Activated B cell treated with CpG ODN at 0.5 μM for 24 hours (primary cell): Measurements from ENCODE around the gene PRR36. TPM values are rescaled to one million over a fixed set of nuclear protein-coding genes. Genes with fewer than 3 reads are reported as not detected.

Experiments
- ATAC-seq: fragments of 200-7000 bp; cut with Tn5 transposase; one replicate; pipeline ENCODE4 v1.10.0; 2021; ENCODE audit warnings: low read depth, mild to moderate bottlenecking, moderate library complexity
- CTCF ChIA-PET: fragments of 350-600 bp; sonication (Branson Sonifier 250); formaldehyde crosslinking; loops from one replicate; lab custom pipeline; 2021; ENCODE audit warnings: antibody characterized with exemption; lab: Charles Lee
- POLR2A ChIA-PET: fragments of 350-600 bp; sonication (Branson Sonifier 250); formaldehyde crosslinking; loops from one replicate; lab custom pipeline; 2021; ENCODE audit warnings: antibody characterized with exemption; lab: Charles Lee
- DNase-seq: peaks from one replicate; pipeline ENCODE4 v3.0.0; 2022
- H3K27ac Mint-ChIP-seq: one replicate; pipeline ENCODE4 v1.8.0; 2020; ENCODE audit warnings: mixed read lengths
- H3K27me3 Mint-ChIP-seq: one replicate; pipeline ENCODE4 v1.8.0; 2021; ENCODE audit warnings: mixed read lengths
- H3K36me3 Mint-ChIP-seq: one replicate; pipeline ENCODE4 v1.8.0; 2021; ENCODE audit warnings: low read depth, mixed read lengths
- H3K4me1 Mint-ChIP-seq: one replicate; pipeline ENCODE4 v1.8.0; 2021; ENCODE audit warnings: mixed read lengths
- H3K4me3 Mint-ChIP-seq: one replicate; pipeline ENCODE4 v1.8.0; 2020; ENCODE audit warnings: mild to moderate bottlenecking, mixed read lengths
- H3K9me3 Mint-ChIP-seq: one replicate; pipeline ENCODE4 v1.8.0; 2020; ENCODE audit warnings: mixed read lengths
- intact Hi-C: fragments of 100-400 bp; cut with micrococcal nuclease; formaldehyde crosslinking; loops from one replicate; pipeline ENCODE4 v1.15.1; 2024
- total RNA-seq: library from RNA; stranded (reverse); gene quantifications from 2 replicates; pipeline ENCODE4 v1.2.3, GENCODE V29; 2022
- TF ChIP-seq, protein P1 (sequence below): fragments of 200-600 bp; IDR thresholded peaks from one replicate; pipeline ENCODE4 v1.8.0; 2022; ENCODE audit warnings: antibody characterized with exemption, mild to moderate bottlenecking

Gene PRR36
- total RNA-seq, 1 donor from 2014 or later, result not detected

DNA sequence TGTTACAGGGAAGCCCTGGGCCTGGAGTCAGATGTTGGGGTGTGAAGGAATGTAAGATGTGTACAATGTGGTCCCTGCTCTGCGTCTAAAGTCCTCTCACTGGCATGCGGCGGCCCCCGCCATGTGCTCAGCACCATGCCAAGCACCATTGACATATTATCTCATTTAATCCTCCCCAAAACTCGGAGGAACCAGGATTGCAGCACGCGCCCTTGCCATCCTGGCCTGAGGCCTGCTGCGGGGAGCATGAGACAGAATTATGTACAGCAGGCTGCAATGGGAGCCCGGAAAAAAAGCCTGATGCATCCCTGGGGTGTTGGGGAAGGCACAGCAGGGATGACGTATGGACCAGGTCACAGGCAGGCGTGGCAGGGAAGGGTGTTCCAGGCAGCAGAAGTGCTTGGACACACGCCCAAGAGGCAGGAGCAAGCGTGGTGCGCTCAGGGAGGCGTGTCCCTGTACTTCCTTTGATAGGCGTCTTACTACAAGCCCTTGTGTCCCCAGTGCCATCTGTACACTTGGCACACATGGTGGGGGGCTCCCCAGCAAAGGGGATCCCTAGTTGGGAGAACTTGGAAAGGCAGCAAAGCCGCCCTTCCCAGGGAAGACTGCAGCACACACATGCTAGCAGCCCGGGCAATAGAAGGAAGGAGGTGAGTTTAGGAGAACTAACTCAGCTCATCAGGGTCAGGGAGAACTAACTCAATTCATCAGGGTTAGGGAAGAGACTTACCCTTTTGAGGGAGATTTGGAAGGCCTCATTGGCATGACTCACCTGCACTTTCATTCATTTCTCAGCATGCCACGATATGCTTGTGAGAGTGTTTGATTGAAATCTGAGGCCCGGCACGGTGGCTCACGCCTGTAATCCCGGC lies 40.7 kb downstream of the PRR36 start:
- ChIA-PET CTCF (no interaction called here), POLR2A (interaction anchor here (0.6 kb wide), 1 partner anchor 481 kb away, joined by 6 read pairs; no protein-coding TSS in a partner anchor)
- intact Hi-C loops, result no loop called here
- Mint-ChIP-seq H3K27ac (no peak overlapping the region), H3K4me1 (peaks cover 23% of the 10 kb centered on the region), H3K36me3 (no peaks in the 10 kb centered on the region), H3K9me3 (no peaks in the 10 kb centered on the region), H3K4me3 (no peak overlapping the region), H3K27me3 (no peaks in the 10 kb centered on the region)
- TF ChIP-seq, protein P1, sequence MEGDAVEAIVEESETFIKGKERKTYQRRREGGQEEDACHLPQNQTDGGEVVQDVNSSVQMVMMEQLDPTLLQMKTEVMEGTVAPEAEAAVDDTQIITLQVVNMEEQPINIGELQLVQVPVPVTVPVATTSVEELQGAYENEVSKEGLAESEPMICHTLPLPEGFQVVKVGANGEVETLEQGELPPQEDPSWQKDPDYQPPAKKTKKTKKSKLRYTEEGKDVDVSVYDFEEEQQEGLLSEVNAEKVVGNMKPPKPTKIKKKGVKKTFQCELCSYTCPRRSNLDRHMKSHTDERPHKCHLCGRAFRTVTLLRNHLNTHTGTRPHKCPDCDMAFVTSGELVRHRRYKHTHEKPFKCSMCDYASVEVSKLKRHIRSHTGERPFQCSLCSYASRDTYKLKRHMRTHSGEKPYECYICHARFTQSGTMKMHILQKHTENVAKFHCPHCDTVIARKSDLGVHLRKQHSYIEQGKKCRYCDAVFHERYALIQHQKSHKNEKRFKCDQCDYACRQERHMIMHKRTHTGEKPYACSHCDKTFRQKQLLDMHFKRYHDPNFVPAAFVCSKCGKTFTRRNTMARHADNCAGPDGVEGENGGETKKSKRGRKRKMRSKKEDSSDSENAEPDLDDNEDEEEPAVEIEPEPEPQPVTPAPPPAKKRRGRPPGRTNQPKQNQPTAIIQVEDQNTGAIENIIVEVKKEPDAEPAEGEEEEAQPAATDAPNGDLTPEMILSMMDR, result no peak
- no peak for DNase-seq
- ATAC-seq, result no peak

DNA sequence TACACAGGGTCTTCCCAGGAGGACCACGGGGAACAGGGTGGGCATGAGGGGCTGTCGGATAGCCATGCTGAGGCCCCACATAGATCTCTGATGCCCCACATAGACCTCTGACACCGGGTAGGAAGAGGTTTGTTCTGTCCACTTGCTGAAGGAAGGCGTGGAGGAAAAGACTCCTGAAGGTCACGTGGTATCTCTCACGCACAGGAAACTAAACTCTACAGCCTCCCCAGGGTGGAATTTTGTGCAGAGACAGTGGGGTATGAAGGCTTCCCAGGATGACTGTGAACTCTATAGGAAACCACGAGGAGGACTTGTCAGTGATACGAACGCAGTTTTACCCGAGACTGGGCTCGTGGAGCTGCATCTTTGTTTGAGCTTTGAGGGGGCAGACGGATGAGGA lies 41.4 kb downstream of the PRR36 start:
- no peak overlapping the region for H3K4me3 Mint-ChIP-seq
- H3K9me3 Mint-ChIP-seq, result no peaks in the 10 kb centered on the region
- intact Hi-C loops, result no loop called here
- ATAC-seq, result no peak
- H3K27me3 Mint-ChIP-seq, result no peaks in the 10 kb centered on the region
- H3K36me3 Mint-ChIP-seq, result no peaks in the 10 kb centered on the region
- no peak for DNase-seq
- TF ChIP-seq, protein P1, result no peak
- POLR2A ChIA-PET, result interaction anchor here (0.6 kb wide), 1 partner anchor 480 kb away, joined by 6 read pairs; no protein-coding TSS in a partner anchor
- H3K27ac Mint-ChIP-seq, result no peak overlapping the region
- CTCF ChIA-PET, result no interaction called here
- peaks cover 23% of the 10 kb centered on the region for H3K4me1 Mint-ChIP-seq

DNA sequence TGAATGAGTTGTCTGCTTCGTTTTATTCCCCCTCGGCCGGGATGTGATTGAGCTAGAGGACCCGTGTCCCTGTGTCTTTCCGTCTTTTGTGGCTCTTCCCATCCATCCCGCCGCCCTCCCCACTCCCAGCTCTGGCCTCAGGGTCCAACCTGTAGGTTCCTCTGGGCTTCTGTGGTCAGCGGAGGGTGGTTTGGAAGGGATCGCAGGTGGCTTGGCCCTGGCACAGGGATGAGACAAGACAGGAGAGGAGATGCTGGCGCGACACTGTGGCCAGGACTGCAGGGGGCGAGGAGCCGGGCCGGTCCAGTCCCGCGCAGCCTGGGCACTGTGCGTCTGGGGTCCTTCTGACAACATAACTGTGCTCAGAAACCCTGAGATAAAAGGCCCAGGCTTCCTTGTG lies 42.2 kb downstream of the PRR36 start:
- Mint-ChIP-seq H3K27me3 (no peaks in the 10 kb centered on the region), H3K36me3 (no peaks in the 10 kb centered on the region), H3K27ac (no peak overlapping the region), H3K9me3 (no peaks in the 10 kb centered on the region), H3K4me1 (peaks cover 23% of the 10 kb centered on the region), H3K4me3 (peak overlapping the region; percentile 77)
- CTCF ChIA-PET, result interaction anchor here (1.1 kb wide), 1 partner anchor 151 kb away, joined by 3 read pairs; the partner anchor contains the start of gene TRAPPC5
- TF ChIP-seq, protein P1, result no peak
- intact Hi-C loops, result no loop called here
- POLR2A ChIA-PET, result no interaction called here
- ATAC-seq (no peak), DNase-seq (no peak)

DNA sequence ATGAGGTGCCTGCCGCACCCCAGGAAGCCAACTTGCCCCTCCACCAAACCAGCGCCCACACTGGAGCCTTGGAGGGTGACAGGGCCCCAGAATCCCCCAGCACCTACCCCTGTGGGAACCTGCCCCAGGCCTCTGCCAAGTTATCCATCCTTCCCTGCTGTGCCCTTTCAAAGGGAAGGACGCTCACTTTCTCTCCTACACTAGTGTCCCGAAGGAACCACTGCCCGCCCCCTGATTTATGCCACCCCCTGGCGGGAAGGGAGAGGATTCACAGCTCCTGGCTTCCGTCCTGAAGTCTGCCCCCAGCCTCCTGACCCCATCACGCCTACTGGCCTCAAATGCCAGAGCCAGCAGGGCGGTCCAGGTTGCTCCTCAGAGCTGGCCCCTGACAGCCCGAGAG lies 42.7 kb downstream of the PRR36 start:
- peaks cover 23% of the 10 kb centered on the region for H3K4me1 Mint-ChIP-seq
- H3K27me3 Mint-ChIP-seq, result no peaks in the 10 kb centered on the region
- H3K27ac Mint-ChIP-seq, result no peak overlapping the region
- intact Hi-C loops, result no loop called here
- ChIA-PET CTCF (interaction anchor here (1.1 to 1.5 kb wide), 2 partner anchors 13 to 151 kb away, joined by 3 read pairs; partner anchors contain the start of gene TRAPPC5), POLR2A (interaction anchor here (0.6 to 1.1 kb wide), 2 partner anchors 89 to 483 kb away, joined by 3 to 4 read pairs; partner anchors contain the start of gene SNAPC2)
- TF ChIP-seq, protein P1, result no peak
- peak overlapping the region; percentile 77 for H3K4me3 Mint-ChIP-seq
- H3K36me3 Mint-ChIP-seq, result no peaks in the 10 kb centered on the region
- no peak for DNase-seq
- ATAC-seq, result no peak
- H3K9me3 Mint-ChIP-seq, result no peaks in the 10 kb centered on the region

DNA sequence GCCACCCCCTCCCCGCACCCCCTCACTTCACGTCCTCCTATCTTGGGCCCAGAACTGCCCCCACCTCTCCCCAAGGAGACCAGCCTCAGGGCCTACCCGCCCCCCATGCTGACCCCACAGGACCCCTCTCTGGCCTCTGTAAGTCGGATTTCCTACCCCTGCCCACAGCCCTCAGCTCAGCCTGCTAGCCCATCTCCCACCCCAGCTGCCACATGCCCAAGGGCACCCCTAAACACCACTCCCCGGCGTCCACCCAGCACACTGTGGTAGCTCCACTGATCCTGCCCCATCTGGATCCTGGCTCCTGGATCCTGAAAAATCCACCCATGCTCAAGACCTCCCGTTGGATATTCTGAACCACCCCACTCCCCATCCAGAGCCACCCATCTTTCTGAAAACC lies 43.4 kb downstream of the PRR36 start:
- Mint-ChIP-seq H3K4me1 (peaks cover 23% of the 10 kb centered on the region), H3K27me3 (no peaks in the 10 kb centered on the region), H3K9me3 (no peaks in the 10 kb centered on the region), H3K4me3 (peak overlapping the region; percentile 77), H3K36me3 (no peaks in the 10 kb centered on the region), H3K27ac (no peak overlapping the region)
- TF ChIP-seq, protein P1, result no peak
- ChIA-PET POLR2A (interaction anchor here (0.6 to 1.1 kb wide), 2 partner anchors 90 to 483 kb away, joined by 3 to 4 read pairs; partner anchors contain the start of gene SNAPC2), CTCF (interaction anchor here (0.7 to 1.5 kb wide), 2 partner anchors 12 to 23 kb away, joined by 3 read pairs; no protein-coding TSS in a partner anchor)
- intact Hi-C loops, result loop anchor here (1.0 kb wide), 1 partner anchor 309 kb away; the partner anchor contains the start of gene MCOLN1
- DNase-seq (no peak), ATAC-seq (no peak)
